ENCODE results near the gene MAGEB6B.

- TF ChIP-seq YY1 (IDR thresholded peaks at IDR 0.05; ENCODE audit: insufficient read depth, insufficient read length): no peak
- no peak for TF ChIP-seq ZNF274 (IDR thresholded peaks at IDR 0.05; ENCODE audit: low read depth, low read length)
- no peak for TF ChIP-seq SUZ12 (IDR thresholded peaks at IDR 0.05; ENCODE audit: extremely low read depth, insufficient read depth, insufficient read length)
Measured at GRCh38 chrX:26192204-26192603, 31.8 kb downstream of the MAGEB6B start, which contains the start of gene MAGEB6.

Measured in NT2/D1 (cell line).